Hematopoietic multipotent progenitor cell treated with erythropoietin and hydrocortisone succinate and interleukin-3 and kit ligand, for 4 days (in vitro differentiated cells): ENCODE measurements around the gene TCP11L1.
"Not testable (repeated sequence)": the region's sequence is repeated elsewhere in the genome, so short reads cannot be mapped to it uniquely, and the experiment has no call there.

Source experiments
- DNase-seq: peaks from one replicate; pipeline ENCODE4 v3.0.0-alpha.2; 2015

The TCP11L1 gene

DNA sequence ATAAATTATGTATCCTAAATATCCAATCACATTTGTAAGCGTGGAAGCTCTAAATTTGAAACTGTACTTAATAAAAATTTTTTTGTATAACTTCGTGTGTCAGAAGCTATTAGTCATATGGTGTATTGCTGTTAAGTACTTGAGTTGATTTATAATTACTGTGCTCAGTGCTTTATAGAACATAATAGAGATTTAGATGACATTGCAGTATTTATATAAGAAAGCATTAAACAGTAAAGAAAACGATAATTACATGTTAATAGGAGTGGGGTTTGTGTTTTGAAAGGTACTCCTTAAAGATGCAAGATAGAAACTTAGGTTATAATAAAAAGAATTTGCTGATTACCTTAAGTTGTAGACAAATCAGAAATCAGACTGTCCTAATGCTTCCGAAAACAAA is 5.9 kb upstream of the TCP11L1 start:
- no peak for DNase-seq

DNA sequence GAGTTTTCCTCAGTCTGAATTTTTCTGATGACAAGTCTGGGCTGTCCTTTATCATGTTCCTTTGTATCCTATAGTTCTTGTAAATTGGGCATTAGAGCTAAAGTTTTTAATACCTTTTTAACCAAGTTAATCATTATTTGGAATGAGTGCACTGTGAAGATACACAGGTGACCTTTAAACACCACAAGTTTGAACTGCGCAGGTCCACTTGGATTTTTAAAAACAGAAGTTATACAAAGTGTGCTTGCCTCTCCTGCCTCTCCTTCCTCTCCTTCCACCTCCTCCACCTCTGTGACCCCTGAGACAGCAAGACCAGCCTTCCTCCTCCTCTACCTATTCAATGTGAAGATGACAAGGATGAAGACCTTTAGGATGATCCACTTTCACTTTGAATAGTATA is 4.4 kb upstream of the TCP11L1 start:
- DNase-seq = no peak

DNA sequence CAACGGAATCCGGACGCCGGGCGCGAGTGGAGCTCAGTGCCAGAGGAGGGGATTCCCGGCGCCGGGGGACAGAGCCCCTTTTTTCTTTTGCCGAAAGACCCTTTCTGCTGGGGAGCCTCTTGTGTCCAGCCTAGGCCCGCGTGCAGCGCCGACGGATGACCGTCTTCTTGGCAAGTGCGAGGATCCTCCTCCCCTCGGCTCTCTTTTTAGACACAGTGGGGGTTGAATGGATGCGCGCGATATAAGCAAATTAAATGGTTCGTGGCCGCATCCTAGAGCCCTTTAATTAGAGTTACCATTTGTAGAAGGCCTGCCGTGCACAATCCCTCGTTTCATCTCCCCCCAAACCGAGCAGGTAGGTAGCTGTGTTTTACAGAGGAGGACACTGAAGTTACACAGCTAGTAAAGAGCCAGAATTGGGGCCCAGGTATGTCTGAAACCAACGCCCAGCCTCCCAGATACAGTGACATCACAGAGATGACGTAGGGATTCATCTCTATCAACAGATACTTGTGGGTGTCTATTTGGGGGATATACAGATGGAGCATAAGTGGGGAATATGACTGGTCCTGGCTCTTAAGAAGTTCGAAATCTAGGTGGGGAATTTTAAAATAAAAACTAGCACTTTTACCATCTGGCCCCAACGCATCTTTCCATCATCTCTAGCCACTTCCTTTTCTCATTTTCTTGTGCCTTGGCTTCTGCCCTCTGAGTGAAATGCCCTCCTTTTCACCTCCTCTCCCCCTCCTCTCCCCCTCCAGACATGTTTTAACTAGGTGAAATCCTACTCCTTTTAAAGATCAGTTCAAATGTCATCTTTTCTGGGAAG is 875 bp downstream of the TCP11L1 start:
- DNase-seq = peak; percentile 35

DNA sequence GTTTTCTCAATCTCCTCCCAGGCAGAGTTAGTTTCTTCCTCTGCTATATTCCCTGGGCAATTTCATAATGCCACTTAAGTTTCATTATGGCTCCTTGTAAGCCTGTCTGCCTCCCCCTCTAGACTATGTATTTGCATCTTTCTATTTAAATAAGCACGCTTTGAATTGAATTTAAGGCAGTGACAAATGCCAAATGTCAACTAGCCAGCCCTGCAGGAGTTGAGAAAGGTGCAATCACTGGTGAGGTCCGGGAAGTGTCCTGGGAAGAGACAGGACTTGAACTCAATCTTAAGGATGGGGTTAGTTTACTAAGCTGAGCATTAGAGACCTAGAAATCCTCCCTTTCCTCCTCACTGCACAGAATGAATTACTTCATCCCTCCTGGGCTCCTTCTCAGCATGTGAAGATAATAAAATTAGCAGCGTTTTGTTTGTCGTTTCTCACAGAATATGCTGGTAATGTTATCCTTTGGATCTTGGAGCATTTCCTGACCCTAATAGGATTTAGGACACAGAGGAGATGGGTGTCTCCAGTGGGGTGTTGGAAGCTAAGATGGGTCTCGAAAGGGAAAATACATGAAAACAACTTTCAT is 1.6 kb downstream of the TCP11L1 start:
- no peak for DNase-seq

DNA sequence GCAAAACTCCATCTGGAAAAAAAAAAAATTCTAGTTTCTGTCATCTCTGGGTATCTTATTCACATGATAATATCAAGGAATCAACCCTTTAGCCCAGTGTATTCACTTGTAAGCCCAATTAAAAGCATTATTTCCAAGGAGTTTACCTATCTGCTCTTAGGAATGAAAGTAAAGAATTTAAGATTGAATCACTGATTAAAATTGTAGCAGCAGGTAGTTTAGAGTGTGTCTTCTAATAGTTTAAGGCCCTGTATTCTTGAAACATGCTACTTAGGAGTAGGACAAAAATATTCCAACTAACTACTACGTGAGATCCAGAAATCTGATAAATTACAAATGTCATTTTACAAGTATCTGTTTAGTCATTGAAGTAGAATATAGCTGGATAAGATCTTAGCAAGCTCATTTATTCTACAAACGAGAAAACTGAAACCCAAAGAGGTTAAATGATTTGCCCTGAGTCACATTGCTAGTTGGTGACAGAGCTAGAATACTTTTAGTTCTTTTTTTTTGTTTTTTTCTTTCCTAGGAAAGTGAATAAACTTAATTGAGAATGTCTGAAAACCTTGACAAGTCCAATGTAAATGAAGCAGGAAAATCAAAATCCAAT is 4.0 kb downstream of the TCP11L1 start:
- no peak for DNase-seq

DNA sequence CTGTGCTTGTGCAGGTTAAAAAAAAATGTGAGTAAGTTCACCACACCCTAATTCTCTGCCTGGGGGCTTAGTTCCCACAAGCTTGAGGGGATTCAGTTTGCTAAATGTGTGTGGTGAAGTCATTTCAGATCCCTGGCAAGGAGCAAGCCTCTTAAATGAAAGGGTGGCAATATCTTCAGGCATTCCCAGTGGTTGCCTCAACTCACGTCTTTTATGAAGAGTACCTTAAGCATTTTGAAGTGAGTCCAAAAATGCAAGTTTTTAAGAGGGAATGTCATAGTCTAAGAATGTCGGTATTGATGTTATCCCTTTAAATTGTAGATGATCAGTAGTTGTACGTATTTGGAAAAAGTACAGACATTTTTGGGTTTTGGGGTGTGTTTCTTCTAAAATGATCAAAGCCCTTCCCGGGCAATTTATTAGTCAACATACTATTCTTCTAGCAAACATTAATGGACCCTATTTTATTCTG is 4.9 kb downstream of the TCP11L1 start:
- no peak for DNase-seq

DNA sequence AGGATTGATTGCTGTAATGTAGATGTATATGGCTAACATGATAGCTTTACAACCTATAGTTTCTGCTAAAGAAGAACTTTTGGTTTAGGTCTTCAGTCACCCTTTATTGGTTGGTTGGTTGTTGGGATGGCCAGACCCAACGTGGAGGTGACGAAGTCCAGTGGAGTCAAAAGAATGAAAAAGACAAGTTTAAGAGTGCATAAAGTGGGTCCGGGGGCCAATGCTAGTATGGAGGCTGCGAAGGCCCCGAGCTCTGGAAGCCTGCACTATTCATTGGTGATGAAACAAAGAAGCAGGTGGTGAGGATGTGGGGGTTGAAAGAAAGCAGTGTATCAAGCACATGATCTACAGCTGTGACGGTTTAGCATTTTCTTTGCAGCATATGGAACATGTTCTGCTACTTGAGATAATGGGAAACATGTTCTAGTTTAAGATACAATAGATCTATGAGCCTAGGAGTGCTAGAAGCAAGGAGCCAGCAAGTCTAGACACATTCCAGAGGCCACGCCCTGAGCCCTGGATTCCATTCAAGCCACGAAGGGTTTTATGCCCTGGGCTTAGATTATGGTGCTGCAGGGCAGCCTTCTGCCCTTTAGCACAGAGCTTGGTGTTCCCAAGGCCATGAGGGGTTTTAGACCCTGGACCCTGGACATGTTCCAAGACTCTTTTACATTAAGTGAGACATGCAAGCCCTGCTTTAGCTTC is 6.3 kb downstream of the TCP11L1 start:
- DNase-seq = no peak

DNA sequence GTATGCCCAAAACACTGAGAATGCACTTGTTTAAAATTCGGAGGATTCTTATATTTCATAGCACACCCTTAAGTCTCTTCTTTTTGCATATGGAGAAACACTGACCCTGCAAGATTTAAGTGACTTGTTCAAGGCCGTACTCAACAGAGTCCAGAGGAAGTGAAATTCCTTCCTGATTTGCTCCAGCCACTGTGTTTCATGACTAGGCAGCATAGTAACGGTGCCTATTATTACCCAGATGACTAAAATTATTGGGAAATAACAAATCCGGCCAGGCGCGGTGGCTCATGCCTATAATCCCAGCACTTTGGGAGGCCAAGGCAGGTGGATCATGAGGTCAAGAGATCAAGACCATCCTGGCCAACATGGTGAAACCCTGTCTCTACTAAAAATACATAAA is 9.3 kb downstream of the TCP11L1 start:
- not testable (repeated sequence) for DNase-seq

DNA sequence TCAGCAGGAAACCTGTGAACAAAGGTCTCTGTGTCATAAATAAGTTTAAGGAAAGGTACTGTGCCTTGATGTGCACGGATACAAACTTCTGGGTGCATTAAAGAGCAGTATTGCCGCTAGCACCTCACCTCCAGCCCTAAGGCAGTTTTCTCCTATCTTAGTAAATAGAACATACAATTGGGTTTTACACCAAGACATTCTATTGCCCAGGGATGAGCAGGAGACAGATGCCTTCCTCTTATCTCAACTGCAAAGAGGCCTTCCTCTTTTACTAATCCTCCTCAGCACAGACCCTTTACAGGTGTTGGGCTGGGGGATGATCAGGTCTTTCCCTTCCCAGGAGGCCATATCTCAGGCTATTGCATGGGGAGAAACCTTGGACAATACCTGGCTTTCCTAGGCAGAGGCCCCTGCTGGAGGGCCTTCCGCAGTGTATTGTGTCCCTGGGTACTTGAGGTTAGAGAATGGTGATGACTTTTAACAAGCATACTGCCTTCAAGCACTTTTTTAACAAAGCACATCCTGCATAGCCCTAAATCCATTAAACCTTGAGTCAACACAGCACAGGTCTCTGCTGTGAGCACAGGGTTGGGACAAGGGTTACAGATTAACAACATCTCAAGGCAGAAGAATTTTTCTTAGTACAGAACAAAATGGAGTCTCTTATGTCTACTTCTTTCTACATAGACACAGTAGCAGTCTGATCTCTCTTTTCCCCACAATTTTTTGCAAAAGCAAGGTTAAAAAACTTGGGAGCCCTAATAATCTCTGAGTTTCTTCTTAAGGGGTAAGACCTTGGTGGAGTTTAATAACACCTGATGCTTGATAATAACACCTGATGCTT is 10.4 kb downstream of the TCP11L1 start:
- DNase-seq = not testable (repeated sequence)

DNA sequence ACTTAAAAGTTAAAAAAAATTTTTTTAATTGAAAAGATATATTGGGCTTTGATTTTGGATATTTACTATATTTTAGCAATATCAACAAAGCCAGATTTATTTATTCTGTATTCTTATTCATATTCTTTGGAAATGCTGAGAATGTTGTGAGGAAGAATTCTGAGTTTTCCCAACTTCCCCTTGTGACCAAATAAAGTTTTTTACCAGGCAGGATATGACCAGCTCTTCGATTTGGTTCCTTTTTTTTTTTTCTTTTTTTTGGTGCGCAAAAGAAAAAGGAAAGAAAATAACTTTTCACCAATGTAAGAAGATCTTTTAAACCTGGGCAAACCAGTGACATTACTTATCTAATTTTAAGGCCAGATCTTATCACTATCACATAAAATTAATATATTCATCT is 12.9 kb downstream of the TCP11L1 start:
- DNase-seq = peak; percentile 32

DNA sequence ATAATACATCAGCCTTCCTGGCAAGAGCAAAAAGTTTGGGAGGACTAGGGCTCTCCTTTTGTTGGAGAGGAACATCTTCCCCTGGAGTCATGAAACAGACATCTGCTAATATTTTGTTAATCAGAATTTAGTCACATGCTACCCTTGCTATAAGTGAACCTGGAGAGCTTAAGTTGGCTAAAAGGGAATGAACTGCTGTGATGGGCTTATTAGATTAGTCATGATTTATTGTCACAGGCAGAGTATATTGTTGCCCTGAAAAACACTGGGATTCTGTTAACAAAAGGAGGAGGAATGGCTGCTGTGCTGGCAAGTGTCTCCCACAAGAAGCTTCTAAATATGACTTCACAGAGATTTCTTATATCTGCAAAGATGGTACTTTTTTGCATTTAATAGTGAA is 16.0 kb downstream of the TCP11L1 start:
- DNase-seq = no peak

DNA sequence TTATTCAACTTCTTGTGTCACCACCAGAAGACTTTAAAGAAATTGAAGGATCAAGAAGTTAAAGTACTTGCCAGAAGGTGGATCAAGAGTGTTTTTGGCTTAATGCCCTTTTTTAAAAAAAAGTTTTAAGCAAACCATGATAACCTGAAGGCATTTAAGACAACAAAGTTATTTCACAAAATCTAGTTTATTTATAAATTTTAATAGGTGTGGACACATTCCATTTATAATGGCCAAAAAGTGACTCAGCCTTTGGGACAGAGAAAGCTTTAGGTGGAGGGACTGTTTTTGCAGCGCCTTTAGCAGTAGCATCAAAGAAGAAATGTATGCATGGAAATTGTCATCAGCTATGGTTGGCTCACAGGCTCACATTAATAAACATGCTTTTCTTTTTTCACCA is 17.9 kb downstream of the TCP11L1 start:
- DNase-seq = no peak

DNA sequence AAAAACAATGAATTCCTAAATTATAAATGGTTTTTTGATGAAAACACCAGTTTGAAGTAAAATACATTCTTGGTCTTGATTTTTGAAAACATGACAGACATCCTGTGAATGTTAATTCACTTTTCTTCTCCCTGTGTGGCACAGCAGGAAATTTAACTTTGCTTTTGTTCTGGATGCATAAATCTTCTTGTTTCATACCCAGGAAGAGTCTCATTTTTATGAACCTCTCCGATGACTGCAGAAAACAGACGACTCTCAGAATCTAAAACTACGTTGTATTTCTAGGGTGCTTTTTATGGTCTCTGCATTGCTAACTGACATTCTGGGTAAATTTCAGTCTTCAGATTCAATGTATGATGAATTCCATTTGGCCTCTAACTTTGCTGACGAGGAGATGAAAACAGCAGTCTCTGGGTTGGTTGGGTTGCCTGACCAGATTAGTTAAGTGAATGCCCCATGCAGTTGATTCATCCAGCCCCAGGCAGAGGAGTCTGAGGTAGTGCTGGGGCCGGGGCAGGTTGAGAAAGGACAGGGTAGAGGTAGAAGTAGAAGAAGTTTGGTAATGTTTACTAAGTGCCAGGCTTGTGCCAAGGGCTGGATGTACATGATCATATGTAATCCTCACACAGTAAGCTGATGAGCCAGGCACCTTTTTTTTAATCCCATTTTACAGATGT is 20.1 kb downstream of the TCP11L1 start:
- no peak for DNase-seq

DNA sequence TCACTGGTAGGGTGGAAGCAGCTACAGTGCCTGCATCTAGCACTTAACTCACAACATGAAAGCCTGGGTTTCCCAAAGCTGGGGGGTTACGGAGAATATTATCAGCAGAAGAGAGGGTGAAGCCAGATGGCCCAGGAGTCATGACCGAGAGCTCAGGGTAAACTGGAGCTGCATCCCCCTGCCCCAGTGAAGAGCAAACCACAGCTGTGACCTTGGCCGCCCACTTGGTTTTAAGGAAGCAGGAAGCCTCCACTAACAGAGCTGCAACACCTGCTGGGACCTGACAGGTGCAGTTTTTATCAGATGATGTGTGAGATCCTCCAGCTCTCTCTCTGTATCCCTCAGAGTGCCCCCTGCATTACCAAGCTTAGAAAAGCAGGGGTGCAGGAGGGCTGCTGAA is 20.9 kb downstream of the TCP11L1 start:
- DNase-seq = no peak

DNA sequence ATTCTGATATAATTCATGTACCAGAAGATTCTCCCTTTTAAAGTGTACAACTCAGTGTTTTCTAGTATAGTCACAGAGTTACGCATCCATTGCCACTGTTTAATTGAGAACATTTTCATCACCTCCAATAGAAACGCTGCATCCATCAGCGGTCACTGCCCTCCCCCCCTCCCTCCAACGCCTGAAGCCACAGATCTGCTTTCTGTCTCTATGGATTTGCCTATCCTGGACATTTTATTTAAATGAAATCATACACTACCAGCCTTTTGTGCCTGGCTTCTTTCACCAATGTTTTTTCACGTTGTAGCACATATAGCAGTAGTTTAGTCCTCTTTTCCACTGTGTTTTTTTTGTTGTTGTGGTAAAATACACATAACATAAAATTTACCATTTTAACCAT is 22.8 kb downstream of the TCP11L1 start:
- DNase-seq = no peak

DNA sequence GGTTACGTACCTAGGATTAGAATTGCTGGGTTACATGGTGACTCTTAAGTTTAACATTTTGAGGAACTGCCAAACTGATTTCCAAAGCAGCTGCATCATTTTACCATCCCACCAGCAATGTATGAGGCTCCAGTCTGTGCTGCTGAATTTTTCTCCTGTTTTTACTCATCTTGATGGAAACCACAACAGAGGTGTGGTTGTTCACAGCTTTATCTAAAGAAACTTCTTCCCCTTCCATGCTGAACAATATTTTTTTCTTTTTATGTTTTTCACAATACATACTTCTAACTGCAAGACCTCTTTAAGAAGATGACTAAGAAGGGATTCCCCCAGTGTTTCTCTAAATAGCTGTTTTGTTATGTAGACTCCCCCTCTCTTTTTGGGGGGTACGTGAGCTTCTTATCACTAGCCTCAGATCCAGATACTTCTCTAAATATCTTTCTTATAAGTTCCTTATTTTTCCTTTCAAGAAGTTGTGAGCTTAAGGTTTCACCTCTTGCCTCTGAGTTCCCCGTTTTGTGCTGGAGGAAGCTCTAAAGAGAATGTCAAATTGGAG is 24.0 kb downstream of the TCP11L1 start:
- peak; percentile 69 for DNase-seq

DNA sequence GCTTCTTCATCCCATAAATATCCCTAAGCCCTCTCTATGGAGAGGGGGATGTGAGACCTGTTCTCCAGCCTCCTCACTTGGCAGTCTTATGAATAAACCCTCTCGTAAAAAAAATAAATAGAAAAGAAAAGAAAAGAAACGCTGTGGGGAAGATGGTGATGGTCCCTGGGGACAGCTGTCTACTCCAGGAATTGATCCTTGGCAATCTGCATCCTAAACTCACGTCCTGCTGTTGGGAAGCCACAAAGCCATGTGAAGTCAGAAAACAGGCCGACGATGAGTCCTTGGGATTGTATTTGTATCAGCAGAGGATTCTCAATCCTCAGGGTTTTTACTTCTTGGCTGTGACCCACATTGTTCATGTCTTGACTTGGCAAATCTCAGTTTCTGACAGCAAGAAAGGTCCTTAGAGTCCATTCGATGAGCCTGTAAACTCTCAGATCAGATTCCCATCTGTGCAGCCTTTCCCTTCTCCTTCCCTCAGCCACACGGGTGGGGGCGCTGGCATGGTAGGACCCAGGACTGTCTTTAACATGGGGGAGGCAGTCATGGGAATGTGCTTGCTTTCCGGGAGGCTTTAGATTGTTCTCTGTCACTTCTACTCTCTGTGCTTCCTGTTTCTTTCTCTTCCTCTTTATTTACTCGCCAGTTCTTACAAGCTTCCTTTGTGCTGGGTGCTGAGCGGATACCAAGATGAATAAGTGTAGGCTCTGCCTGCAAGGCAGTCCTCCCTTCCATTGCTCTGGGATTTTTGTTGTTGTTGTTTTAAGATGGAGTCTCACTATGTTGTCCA is 24.9 kb downstream of the TCP11L1 start:
- peak; percentile 56 for DNase-seq

DNA sequence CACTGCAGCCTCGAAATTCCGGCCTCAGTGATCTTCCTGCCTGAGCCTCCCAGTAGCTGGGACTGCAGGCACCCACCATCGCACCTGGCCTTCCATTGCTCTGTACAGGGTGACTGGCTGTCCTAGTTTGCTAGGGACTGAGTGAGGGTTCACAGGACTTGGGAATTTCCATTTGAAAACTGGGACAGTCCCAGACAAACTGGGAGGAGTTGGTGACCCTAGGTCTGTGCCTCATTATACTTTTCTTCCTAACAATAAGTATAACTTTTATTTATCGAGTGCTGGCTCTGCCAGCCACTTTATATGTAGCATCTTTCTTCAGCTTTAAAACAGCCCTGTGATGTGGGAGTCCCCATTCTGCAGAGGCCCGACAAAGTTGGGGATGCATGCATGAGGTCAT is 25.5 kb downstream of the TCP11L1 start:
- no peak for DNase-seq

DNA sequence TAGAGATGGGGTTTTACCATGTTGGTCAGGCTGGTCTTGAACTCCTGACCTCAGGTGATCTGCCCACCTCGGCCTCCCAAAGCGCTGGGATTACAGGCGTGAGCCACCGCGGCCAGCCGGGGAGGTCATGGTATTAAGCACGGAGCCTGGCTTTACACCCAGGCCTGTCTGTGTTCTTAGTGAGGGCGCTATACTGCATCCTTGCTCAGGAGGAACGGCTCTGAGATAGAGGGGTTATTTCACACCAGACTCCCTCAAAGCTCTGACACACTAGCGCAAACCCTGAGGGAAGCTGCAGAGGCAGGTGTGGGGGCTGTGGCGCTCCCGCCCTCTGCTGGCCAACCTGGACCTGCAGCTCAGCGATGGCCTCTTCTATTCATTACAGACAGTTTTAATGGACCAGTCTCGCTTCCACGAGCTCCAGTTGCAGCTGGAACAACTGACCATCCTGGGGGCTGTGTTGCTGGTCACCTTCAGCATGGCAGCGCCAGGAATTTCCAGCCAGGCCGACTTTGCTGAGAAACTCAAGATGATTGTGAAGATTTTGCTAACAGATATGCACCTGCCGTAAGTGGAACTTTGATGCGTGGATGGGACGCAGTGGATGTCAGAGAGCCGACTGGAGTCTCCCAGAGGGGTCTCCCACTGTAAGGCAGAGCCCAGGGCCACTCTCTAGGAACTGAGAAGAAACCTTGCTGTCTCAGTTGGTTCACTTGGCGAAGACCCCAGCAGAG is 26.2 kb downstream of the TCP11L1 start:
- DNase-seq = peak; percentile 89

DNA sequence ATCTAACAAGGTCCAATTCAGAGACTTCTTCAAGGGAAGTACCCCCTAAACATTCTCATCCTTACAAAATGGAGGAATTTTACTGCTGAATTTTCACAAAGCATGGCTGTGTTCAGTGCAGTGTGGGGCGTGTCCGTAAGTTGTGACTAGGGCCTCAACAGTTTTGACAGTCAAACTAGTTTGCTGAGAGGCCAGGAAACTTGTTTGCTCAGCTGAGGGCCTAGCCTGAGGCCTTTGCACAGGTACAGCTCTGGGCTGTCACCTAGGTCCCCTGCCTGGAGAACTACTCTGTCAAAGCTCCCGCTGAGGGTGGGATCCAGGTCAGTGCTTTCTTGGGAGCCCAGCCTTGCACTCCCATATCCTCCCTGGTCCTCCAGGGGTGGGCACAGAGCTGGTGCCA is 27.9 kb downstream of the TCP11L1 start:
- DNase-seq = no peak
